ENCODE results near the gene MAP1LC3B.

Gene MAP1LC3B

DNA sequence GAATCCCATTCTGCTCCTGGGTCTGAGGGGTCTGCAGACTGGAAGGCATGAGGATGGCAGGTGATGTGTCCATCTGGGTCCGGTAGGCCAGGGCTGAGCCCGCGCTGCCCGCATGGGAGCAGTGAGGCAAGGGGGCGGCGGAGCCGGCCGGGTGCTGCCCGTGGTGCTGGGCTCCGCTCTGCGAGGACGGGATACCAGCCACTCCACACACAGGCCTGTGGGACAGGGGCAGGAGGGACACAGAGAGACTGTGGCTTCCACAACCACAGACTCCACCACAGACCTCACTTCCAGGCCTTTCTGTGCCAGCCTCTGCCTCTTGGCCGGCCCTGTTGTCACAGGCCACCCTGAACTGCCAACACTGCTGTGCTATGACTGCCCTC, 25.4 kb downstream of the MAP1LC3B start:
- H3K9me2 ChIP-seq (ENCODE audit: low read depth, low read length) = no peaks in the 10 kb centered on the region
- H3K27ac ChIP-seq (ENCODE audit: low read depth, low read length, poor library complexity, severe bottlenecking) = no peak overlapping the region
- no peaks in the 10 kb centered on the region for H3K79me2 ChIP-seq (ENCODE audit: insufficient read depth, low read length)
- no peak overlapping the region for H3K4me2 ChIP-seq (ENCODE audit: low read length)
- no peak overlapping the region for H3K9ac ChIP-seq (ENCODE audit: low read length)
- TF ChIP-seq EZH2 (IDR thresholded peaks at IDR 0.05; ENCODE audit: borderline replicate concordance, low read length) = no peak
- TF ChIP-seq, protein P1, sequence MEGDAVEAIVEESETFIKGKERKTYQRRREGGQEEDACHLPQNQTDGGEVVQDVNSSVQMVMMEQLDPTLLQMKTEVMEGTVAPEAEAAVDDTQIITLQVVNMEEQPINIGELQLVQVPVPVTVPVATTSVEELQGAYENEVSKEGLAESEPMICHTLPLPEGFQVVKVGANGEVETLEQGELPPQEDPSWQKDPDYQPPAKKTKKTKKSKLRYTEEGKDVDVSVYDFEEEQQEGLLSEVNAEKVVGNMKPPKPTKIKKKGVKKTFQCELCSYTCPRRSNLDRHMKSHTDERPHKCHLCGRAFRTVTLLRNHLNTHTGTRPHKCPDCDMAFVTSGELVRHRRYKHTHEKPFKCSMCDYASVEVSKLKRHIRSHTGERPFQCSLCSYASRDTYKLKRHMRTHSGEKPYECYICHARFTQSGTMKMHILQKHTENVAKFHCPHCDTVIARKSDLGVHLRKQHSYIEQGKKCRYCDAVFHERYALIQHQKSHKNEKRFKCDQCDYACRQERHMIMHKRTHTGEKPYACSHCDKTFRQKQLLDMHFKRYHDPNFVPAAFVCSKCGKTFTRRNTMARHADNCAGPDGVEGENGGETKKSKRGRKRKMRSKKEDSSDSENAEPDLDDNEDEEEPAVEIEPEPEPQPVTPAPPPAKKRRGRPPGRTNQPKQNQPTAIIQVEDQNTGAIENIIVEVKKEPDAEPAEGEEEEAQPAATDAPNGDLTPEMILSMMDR (IDR thresholded peaks at IDR 0.05; ENCODE audit: low read length) = no peak
- no peak overlapping the region for H2AFZ ChIP-seq (ENCODE audit: low read length)
- no peak overlapping the region for H3K4me3 ChIP-seq (ENCODE audit: low read depth, low read length, poor library complexity, severe bottlenecking)
- H3K27me3 ChIP-seq (ENCODE audit: insufficient read depth, low read length) = no peaks in the 10 kb centered on the region
- no peaks in the 10 kb centered on the region for H3F3A ChIP-seq (ENCODE audit: insufficient read depth, low read length)
- no peaks in the 10 kb centered on the region for H3K4me1 ChIP-seq (ENCODE audit: insufficient read depth, low read length, severe bottlenecking)
- no peaks in the 10 kb centered on the region for H4K20me1 ChIP-seq (ENCODE audit: insufficient read depth, low read length)
- H3K36me3 ChIP-seq (ENCODE audit: insufficient read depth, low read length) = peaks cover 53% of the 10 kb centered on the region
- H3K9me3 ChIP-seq (ENCODE audit: low read length) = no peaks in the 10 kb centered on the region

DNA sequence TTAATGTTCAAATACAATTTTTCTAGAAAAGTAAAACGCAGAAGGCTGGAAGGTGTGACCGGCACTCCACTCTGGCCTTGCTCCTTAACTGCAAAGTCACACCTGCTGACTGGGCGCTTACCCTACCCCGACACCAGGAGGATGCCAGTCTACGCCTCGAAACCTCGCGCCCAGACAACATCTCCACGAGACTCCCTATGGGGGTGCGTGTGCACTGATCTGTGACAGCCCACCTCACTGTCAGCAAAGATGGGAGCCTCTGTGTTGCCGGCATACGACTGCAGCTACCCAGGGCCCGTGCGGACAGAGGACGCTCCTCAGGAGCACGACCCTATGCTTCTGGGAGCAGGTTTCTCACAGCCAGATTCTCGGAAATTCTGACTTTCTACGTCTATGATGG, 26.1 kb downstream of the MAP1LC3B start:
- Histone ChIP-seq H3K36me3 (ENCODE audit: insufficient read depth, low read length) (peaks cover 52% of the 10 kb centered on the region), H3K27me3 (ENCODE audit: insufficient read depth, low read length) (no peaks in the 10 kb centered on the region), H2AFZ (ENCODE audit: low read length) (no peak overlapping the region), H3K4me3 (ENCODE audit: low read depth, low read length, poor library complexity, severe bottlenecking) (no peak overlapping the region), H3K9ac (ENCODE audit: low read length) (no peak overlapping the region), H3K79me2 (ENCODE audit: insufficient read depth, low read length) (no peaks in the 10 kb centered on the region), H4K20me1 (ENCODE audit: insufficient read depth, low read length) (no peaks in the 10 kb centered on the region), H3K27ac (ENCODE audit: low read depth, low read length, poor library complexity, severe bottlenecking) (no peak overlapping the region), H3K4me2 (ENCODE audit: low read length) (no peak overlapping the region), H3K9me3 (ENCODE audit: low read length) (no peaks in the 10 kb centered on the region), H3K4me1 (ENCODE audit: insufficient read depth, low read length, severe bottlenecking) (no peaks in the 10 kb centered on the region), H3F3A (ENCODE audit: insufficient read depth, low read length) (no peaks in the 10 kb centered on the region), H3K9me2 (ENCODE audit: low read depth, low read length) (no peaks in the 10 kb centered on the region)
- TF ChIP-seq, protein P1 (IDR thresholded peaks at IDR 0.05; ENCODE audit: low read length) = no peak
- no peak for TF ChIP-seq EZH2 (IDR thresholded peaks at IDR 0.05; ENCODE audit: borderline replicate concordance, low read length)

DNA sequence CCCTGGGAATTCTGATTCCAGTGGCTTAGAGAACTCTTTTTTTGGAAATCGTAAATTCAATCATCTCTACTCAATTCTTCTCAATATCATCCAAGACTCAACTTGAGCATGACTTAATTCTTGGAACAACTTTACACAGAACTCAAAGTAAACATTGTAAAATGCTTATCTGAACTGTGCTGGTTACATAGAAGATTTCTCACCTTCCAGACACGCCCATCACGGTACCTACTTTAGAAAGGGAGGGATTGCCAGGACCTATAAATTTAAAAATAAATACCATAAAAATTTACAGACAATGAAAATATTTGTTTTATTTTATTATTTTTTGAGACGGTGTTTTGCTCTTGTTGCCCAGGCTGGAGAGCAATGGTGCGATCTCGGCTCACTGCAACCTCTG, 26.5 kb downstream of the MAP1LC3B start:
- no peaks in the 10 kb centered on the region for H3F3A ChIP-seq (ENCODE audit: insufficient read depth, low read length)
- H3K9ac ChIP-seq (ENCODE audit: low read length) = no peak overlapping the region
- no peak for TF ChIP-seq EZH2 (IDR thresholded peaks at IDR 0.05; ENCODE audit: borderline replicate concordance, low read length)
- no peak overlapping the region for H3K4me2 ChIP-seq (ENCODE audit: low read length)
- no peaks in the 10 kb centered on the region for H3K9me2 ChIP-seq (ENCODE audit: low read depth, low read length)
- no peak overlapping the region for H3K27ac ChIP-seq (ENCODE audit: low read depth, low read length, poor library complexity, severe bottlenecking)
- no peaks in the 10 kb centered on the region for H3K9me3 ChIP-seq (ENCODE audit: low read length)
- no peaks in the 10 kb centered on the region for H3K79me2 ChIP-seq (ENCODE audit: insufficient read depth, low read length)
- H3K36me3 ChIP-seq (ENCODE audit: insufficient read depth, low read length) = peaks cover 52% of the 10 kb centered on the region
- no peaks in the 10 kb centered on the region for H3K27me3 ChIP-seq (ENCODE audit: insufficient read depth, low read length)
- H4K20me1 ChIP-seq (ENCODE audit: insufficient read depth, low read length) = no peaks in the 10 kb centered on the region
- no peak overlapping the region for H3K4me3 ChIP-seq (ENCODE audit: low read depth, low read length, poor library complexity, severe bottlenecking)
- H2AFZ ChIP-seq (ENCODE audit: low read length) = no peak overlapping the region
- H3K4me1 ChIP-seq (ENCODE audit: insufficient read depth, low read length, severe bottlenecking) = no peaks in the 10 kb centered on the region

Measured in OCI-LY1 (cell line).